AG09309 (cell line): ENCODE data around the gene JAKMIP2.

Source experiments
- DNase-seq: peaks from one replicate; pipeline ENCODE4 v3.0.0-alpha.2; 2010; ENCODE audit warnings: low read depth
- H3K4me3 ChIP-seq: 2 replicates; pipeline ENCODE4 v1.5.1; 2011; ENCODE audit warnings: mild to moderate bottlenecking, low read depth, low read length, moderate library complexity; ENCODE audit not compliant: control insufficient read depth
- TF ChIP-seq, protein P1 (sequence below): IDR thresholded peaks from 2 replicates; pipeline ENCODE4 v1.5.1; 2011; ENCODE audit warnings: mild to moderate bottlenecking, low read depth, low read length, inconsistent platforms; ENCODE audit not compliant: insufficient read depth, control insufficient read depth; ENCODE audit errors: missing control alignments

The JAKMIP2 gene

DNA sequence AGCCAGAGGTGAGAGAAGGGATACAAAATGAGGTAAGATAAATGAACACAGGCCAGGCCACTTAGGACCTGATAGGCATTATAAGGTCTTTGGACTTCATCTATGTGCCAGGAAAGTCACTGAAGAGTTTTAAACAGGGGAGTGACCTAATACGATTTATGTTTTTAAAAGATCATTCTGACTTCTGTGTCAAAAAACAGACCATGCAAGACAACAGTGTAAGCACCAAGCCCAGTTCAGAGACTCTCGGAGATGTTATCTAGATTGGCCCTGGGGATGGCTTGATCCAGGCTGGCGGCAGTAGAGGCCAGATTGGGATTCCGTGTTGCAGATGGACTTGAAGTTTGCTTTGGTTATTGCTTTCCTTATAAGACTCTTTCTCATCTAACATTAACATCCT lies 229.6 kb downstream of the JAKMIP2 start:
- H3K4me3 ChIP-seq, result no peak overlapping the region
- DNase-seq, result no peak
- TF ChIP-seq, protein P1, sequence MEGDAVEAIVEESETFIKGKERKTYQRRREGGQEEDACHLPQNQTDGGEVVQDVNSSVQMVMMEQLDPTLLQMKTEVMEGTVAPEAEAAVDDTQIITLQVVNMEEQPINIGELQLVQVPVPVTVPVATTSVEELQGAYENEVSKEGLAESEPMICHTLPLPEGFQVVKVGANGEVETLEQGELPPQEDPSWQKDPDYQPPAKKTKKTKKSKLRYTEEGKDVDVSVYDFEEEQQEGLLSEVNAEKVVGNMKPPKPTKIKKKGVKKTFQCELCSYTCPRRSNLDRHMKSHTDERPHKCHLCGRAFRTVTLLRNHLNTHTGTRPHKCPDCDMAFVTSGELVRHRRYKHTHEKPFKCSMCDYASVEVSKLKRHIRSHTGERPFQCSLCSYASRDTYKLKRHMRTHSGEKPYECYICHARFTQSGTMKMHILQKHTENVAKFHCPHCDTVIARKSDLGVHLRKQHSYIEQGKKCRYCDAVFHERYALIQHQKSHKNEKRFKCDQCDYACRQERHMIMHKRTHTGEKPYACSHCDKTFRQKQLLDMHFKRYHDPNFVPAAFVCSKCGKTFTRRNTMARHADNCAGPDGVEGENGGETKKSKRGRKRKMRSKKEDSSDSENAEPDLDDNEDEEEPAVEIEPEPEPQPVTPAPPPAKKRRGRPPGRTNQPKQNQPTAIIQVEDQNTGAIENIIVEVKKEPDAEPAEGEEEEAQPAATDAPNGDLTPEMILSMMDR, result no peak

DNA sequence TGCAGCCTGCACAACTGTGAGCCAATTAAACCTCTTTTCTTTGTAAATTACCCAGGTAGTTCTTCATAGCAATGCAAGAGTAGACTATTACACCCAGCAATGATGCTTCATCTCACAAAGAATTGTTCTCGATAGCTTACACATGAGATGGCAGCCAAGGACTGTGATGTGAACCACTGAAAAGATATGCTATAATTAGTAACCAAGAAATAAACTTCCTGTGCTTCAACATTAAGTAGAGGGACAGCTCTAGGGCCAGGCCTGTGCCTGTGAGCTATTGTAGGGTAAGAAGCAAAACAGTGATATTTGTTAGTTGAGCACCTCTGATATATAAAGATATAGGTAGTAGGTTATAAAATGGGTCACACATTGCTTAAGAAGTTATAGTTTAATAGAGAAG lies 230.9 kb downstream of the JAKMIP2 start:
- DNase-seq, result no peak
- no peak overlapping the region for H3K4me3 ChIP-seq
- TF ChIP-seq, protein P1, result no peak

DNA sequence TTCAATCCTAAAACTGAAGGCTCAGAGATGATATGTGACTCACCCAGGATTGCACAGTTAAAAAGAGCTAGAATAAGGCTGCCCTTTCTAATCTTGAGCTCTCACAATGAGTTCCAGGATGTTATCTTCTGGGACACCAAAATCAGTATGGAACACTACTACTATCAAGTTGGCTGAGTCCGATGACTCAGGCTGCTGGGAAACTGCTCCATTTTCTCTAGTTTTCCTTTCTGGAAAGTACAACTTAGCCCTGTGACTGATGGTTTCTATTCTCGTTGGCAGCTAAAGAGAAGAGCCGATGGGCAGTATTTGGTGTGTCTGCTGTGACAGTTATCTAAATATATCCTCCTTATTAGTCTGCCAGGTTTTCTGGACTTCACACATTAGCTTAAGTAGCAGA lies 234.8 kb downstream of the JAKMIP2 start:
- H3K4me3 ChIP-seq, result no peak overlapping the region
- no peak for DNase-seq
- TF ChIP-seq, protein P1, result no peak

DNA sequence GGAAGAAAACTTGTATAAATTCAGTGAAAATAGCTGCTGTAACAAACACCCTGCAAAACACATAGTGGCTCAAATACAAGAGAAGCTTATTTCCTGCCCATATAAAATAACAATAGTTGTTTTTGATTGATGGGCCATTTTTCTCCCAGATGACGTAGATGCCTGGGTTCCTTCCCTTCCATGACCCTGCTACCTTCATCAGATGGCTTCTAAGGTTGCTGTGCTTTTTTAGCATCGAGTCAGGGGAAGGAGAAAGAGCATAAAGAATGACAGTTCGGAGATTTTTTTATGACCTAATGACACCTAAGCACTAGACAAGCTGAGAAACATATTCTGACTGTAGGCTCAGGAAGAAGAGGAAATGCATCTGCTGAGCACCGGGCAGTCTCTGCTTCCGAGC lies 238.0 kb downstream of the JAKMIP2 start:
- TF ChIP-seq, protein P1, result no peak

DNA sequence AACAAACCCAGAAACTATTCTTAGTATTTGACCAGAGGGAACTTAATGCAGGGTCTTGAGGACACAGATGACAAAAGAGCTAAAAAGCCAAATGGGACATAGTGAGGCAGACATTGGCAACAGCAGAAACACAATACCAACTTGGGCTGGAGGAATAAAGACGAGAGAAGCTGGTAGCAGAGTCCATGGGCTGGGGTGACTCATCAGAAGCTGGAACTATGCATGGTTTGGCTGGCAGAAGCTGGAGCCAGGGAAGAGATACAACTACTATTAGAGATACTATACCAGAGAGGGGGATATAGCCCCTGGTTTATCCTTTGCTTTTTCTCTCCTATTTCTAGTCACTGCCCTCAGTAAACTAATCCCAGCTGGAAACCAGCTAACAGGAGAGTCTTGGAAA lies 243.5 kb downstream of the JAKMIP2 start:
- TF ChIP-seq, protein P1, result no peak
- DNase-seq, result no peak
- no peak overlapping the region for H3K4me3 ChIP-seq

More for the DNA sequence above, 238.0 kb downstream of the JAKMIP2 start:
- no peak for DNase-seq
- H3K4me3 ChIP-seq, result no peak overlapping the region

DNA sequence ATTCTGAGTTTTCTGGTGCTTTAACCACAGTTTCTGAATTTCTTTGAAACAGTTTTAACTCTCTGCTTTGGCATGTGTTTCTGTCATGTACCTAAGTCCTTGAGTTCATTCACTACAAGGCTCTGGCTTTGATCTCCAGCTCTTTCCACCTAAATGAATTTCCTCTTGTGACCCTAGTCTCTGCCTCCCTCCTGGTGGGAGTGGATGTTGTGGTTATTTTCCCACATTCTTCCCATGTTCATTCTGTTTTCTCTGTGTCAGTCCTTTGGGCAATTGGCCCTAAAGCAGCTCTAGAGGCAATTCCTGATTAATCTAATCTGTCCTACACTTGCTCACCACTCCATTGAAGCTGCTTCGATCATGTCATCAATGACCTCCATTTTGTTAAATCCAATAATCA lies 244.3 kb downstream of the JAKMIP2 start:
- no peak for DNase-seq
- H3K4me3 ChIP-seq, result no peak overlapping the region
- TF ChIP-seq, protein P1, result no peak
